Caco-2 (cell line): Measurements from ENCODE around the gene IL11. TPM values are rescaled to one million over a fixed set of nuclear protein-coding genes. Genes with fewer than 3 reads are reported as not detected.
A peak's percentile ranks its signal among the peaks of the same experiment; 100 is the strongest.

ENCODE experiments used
- BruUV-seq: library from RNA; stranded (reverse); fragments of 400-500 nt; replicated peaks from 2 replicates; lab custom pipeline; 2021; lab: Mats Ljungman, UMichigan
- CTCF ChIA-PET: fragments of 300-600 bp; sonication (Branson Sonifier 250); formaldehyde crosslinking; loops from one replicate; lab custom pipeline; 2022; ENCODE audit warnings: antibody characterized with exemption; lab: Charles Lee
- POLR2A ChIA-PET: fragments of 300-600 bp; sonication (Branson Sonifier 250); formaldehyde crosslinking; loops from one replicate; lab custom pipeline; 2022; ENCODE audit warnings: antibody characterized with exemption; lab: Charles Lee
- DNase-seq, 2 experiments: peaks; one replicate each; pipeline versions ENCODE4 v3.0.0 to v3.0.0-alpha.2; 2020 to 2022
- H3K27me3 ChIP-seq: replicated peaks from 2 replicates; pipeline ENCODE4 v1.6.0; 2011; ENCODE audit warnings: low read length; ENCODE audit not compliant: control insufficient read depth, insufficient read depth
- H3K36me3 ChIP-seq: 2 replicates; pipeline ENCODE4 v1.5.1; 2011; ENCODE audit warnings: low read length; ENCODE audit not compliant: control insufficient read depth, insufficient read depth
- H3K4me1 ChIP-seq: fragments of 250-450 bp; sonication (Bioruptor Pico); 2 replicates; pipeline ENCODE4 v1.5.1; 2020; ENCODE audit warnings: mild to moderate bottlenecking
- H3K4me3 ChIP-seq: 2 replicates; pipeline ENCODE4 v1.5.1; 2011; ENCODE audit warnings: low read depth, mild to moderate bottlenecking, control low read depth, low read length
- H3K9me3 ChIP-seq: fragments of 250-450 bp; sonication (Bioruptor Pico); 2 replicates; pipeline ENCODE4 v1.5.1; 2020; ENCODE audit warnings: mild to moderate bottlenecking, moderate library complexity
- H3K27ac Mint-ChIP-seq: one replicate; pipeline ENCODE4 v1.8.0; 2022; ENCODE audit warnings: mixed read lengths; ENCODE audit not compliant: unreplicated experiment
- H3K27me3 Mint-ChIP-seq: one replicate; pipeline ENCODE4 v1.8.0; 2022; ENCODE audit warnings: mixed read lengths; ENCODE audit not compliant: insufficient read depth, unreplicated experiment
- H3K36me3 Mint-ChIP-seq: one replicate; pipeline ENCODE4 v1.8.0; 2022; ENCODE audit warnings: mild to moderate bottlenecking, mixed read lengths; ENCODE audit not compliant: insufficient read depth, unreplicated experiment
- H3K4me1 Mint-ChIP-seq: one replicate; pipeline ENCODE4 v1.8.0; 2022; ENCODE audit warnings: low read depth, mixed read lengths; ENCODE audit not compliant: unreplicated experiment
- H3K4me3 Mint-ChIP-seq: one replicate; pipeline ENCODE4 v1.8.0; 2022; ENCODE audit warnings: mild to moderate bottlenecking, moderate library complexity, mixed read lengths; ENCODE audit not compliant: unreplicated experiment
- H3K9me3 Mint-ChIP-seq: one replicate; pipeline ENCODE4 v1.8.0; 2022; ENCODE audit warnings: mixed read lengths; ENCODE audit not compliant: unreplicated experiment
- CTCF ChIP-seq, 2 experiments: fragments of 200-600 bp in 1 of 2; IDR thresholded peaks; 1 replicate in 1 of 2; 2 replicates in 1 of 2; pipeline versions ENCODE4 v1.5.1 to v1.8.0; 2011 to 2022; ENCODE audit warnings: antibody characterized with exemption in 1 of 2, control low read depth in 1 of 2, inconsistent platforms in 1 of 2, low read depth in 1 of 2, low read length in 1 of 2, mild to moderate bottlenecking in 1 of 2, moderate library complexity in 1 of 2; ENCODE audit not compliant: insufficient read depth in 1 of 2, severe bottlenecking in 1 of 2, unreplicated experiment in 1 of 2
- intact Hi-C: fragments of 100-400 bp; cut with micrococcal nuclease; formaldehyde crosslinking; loops from one replicate; pipeline ENCODE4 v1.10.0; 2022; ENCODE audit not compliant: unreplicated experiment
- total RNA-seq: library from RNA; stranded (reverse); gene quantifications from 2 replicates; pipeline ENCODE4 v1.2.3, GENCODE V29; 2022

IL11 gene
- total RNA-seq, 1 experiment from 2014 or later = 0.70 TPM

GRCh38 chr19:55376241-55376933, 6.1 kb upstream of the IL11 start, which contains the start of gene TMEM190:
TMEM190 (plus strand) TSS chr19:55376826; CDS start chr19:55376854, 28 bp downstream.
- CTCF ChIA-PET = no interaction called here
- peaks cover 22% of the 10 kb centered on the region for H3K4me1 Mint-ChIP-seq
- POLR2A ChIA-PET = interaction anchor here (0.6 kb wide), 1 partner anchor 31 kb away, joined by 3 read pairs; no protein-coding TSS in a partner anchor

GRCh38 chr19:55373993-55374757, 3.9 kb upstream of the IL11 start:
- ChIA-PET POLR2A (interaction anchor here (0.5 to 1.2 kb wide), 3 partner anchors 10 to 102 kb away, joined by 3 to 4 read pairs (median 4); partner anchors contain the start of genes KMT5C, TMEM238 and ZNF628), CTCF (no interaction called here)
- Histone ChIP-seq H3K9me3 (no peaks in the 10 kb centered on the region), H3K4me1 (peaks cover 37% of the 10 kb centered on the region), H3K4me3 (peak overlapping the region; percentile 18), H3K27me3 (no peaks in the 10 kb centered on the region; the same call in none of the 2 replicates), H3K36me3 (0 out of 2 replicates have a peak, but pooled peaks cover under 1% of the 10 kb centered on the region)
- Mint-ChIP-seq H3K36me3 (peaks cover 39% of the 10 kb centered on the region), H3K4me3 (peak overlapping the region; percentile 66), H3K27me3 (peaks cover 7% of the 10 kb centered on the region), H3K9me3 (no peaks in the 10 kb centered on the region), H3K27ac (peak overlapping the region; percentile 56), H3K4me1 (peaks cover 35% of the 10 kb centered on the region)
- intact Hi-C loops = no loop called here
- TF ChIP-seq CTCF (IDR thresholded peaks at IDR 0.05; ENCODE audit: insufficient read depth in 1 of 2, low read depth in 1 of 2, low read length in 1 of 2, severe bottlenecking in 1 of 2, unreplicated experiment in 1 of 2) = no peak
- DNase-seq = peak in 1 of 2 experiments; percentile 49
- BruUV-seq = no TSS peak

More at GRCh38 chr19:55376241-55376933, 6.1 kb upstream of the IL11 start, which contains the start of gene TMEM190:
- 0 out of 2 replicates have a peak, but pooled peaks cover 2% of the 10 kb centered on the region for H3K36me3 ChIP-seq
- H3K9me3 ChIP-seq = no peaks in the 10 kb centered on the region
- no peaks in the 10 kb centered on the region for H3K27me3 Mint-ChIP-seq
- no peak for TF ChIP-seq CTCF (IDR thresholded peaks at IDR 0.05; ENCODE audit: insufficient read depth in 1 of 2, low read depth in 1 of 2, low read length in 1 of 2, severe bottlenecking in 1 of 2, unreplicated experiment in 1 of 2)
- peak within 1 kb of the TSS; percentile 29 for H3K4me3 Mint-ChIP-seq
- peak within 1 kb of the TSS; percentile 75 for H3K27ac Mint-ChIP-seq
- H3K4me3 ChIP-seq = no peak within 1 kb of the TSS
- peaks cover 36% of the 10 kb centered on the region for H3K4me1 ChIP-seq
- peak in 1 of 2 experiments; percentile 55 for DNase-seq
- no peaks in the 10 kb centered on the region for H3K9me3 Mint-ChIP-seq
- H3K36me3 Mint-ChIP-seq = peaks cover 38% of the 10 kb centered on the region
- H3K27me3 ChIP-seq = no peaks in the 10 kb centered on the region; the same call in 1 of the 2 replicates
- no TSS peak for BruUV-seq
- intact Hi-C loops = no loop called here
